HepG2 (cell line): ENCODE measurements around the gene B3GNT9. TPM values are rescaled to one million over a fixed set of nuclear protein-coding genes. Genes with fewer than 3 reads are reported as not detected.

Experiments used
- DBP ChIP-seq: sonication (generic); formaldehyde crosslinking; IDR thresholded peaks from 2 replicates; pipeline ENCODE4 v1.4.0; 2020; ENCODE audit warnings: missing genetic modification reagents; ENCODE audit errors: not compliant biosample characterization
- FOXJ3 ChIP-seq: sonication (generic); formaldehyde crosslinking; IDR thresholded peaks from 2 replicates; pipeline ENCODE4 v1.4.0; 2020; ENCODE audit warnings: missing genetic modification reagents, mild to moderate bottlenecking, borderline replicate concordance
- ISX ChIP-seq: sonication (generic); formaldehyde crosslinking; conservative IDR thresholded peaks from 2 replicates; pipeline ENCODE4 v1.5.0; 2020; ENCODE audit warnings: missing genetic modification reagents
- KLF11 ChIP-seq: IDR thresholded peaks from 2 replicates; pipeline ENCODE4 v1.6.1; 2016; ENCODE audit warnings: missing compliant biosample characterization
- SP4 ChIP-seq: sonication (generic); formaldehyde crosslinking; IDR thresholded peaks from 2 replicates; pipeline ENCODE4 v1.8.1; 2023; ENCODE audit warnings: mild to moderate bottlenecking, missing genetic modification reagents
- THYN1 ChIP-seq: sonication (generic); formaldehyde crosslinking; IDR thresholded peaks from 2 replicates; pipeline ENCODE4 v1.8.1; 2023; ENCODE audit warnings: low read depth, mild to moderate bottlenecking, moderate library complexity, missing genetic modification reagents, borderline replicate concordance
- ZBTB40 ChIP-seq, 2 experiments: fragments of 450-650 bp in 1 of 2; sonication (generic) in 1 of 2; formaldehyde crosslinking in 1 of 2; IDR thresholded peaks; 2 replicates each; pipeline versions ENCODE4 v1.6.1 to v1.8.0; 2016 to 2022; ENCODE audit warnings: antibody characterized with exemption in 1 of 2, mild to moderate bottlenecking in 1 of 2, missing genetic modification reagents in 1 of 2
- ZNF329 ChIP-seq: sonication (generic); formaldehyde crosslinking; IDR thresholded peaks from 2 replicates; pipeline ENCODE4 v1.9.0; 2021; ENCODE audit warnings: low read depth, mild to moderate bottlenecking, missing genetic modification reagents
- ZNF446 ChIP-seq: sonication (generic); formaldehyde crosslinking; IDR thresholded peaks from 2 replicates; pipeline ENCODE4 v1.5.0; 2020; ENCODE audit warnings: mild to moderate bottlenecking, missing genetic modification reagents
- polyA plus RNA-seq, 8 experiments: library from polyadenylated mRNA; depleted of rRNA in 3 of 8; stranded (reverse) in 7 of 8; unstranded in 1 of 8; fragments of >200 nt; fragmentation: Illumina TruSeq in 4 of 8; extraction: Trizol in 4 of 8; gene quantifications; 2 replicates each; pipeline versions ENCODE4 v1.2.1 to v1.2.3, GENCODE V29; 2011 to 2016; ENCODE audit warnings: low read depth in 4 of 8, missing spikeins in 1 of 8, mixed read lengths in 1 of 8; ENCODE audit not compliant: insufficient read depth in 1 of 8
- total RNA-seq, 5 experiments: library from RNA; depleted of rRNA; stranded (reverse); fragments of >200 nt; fragmentation: Illumina TruSeq; extraction: Trizol; gene quantifications; 2 replicates each; pipeline ENCODE4 v1.2.3, GENCODE V29; 2016; ENCODE audit warnings: low read depth in 1 of 5
- TF ChIP-seq, protein P1 (sequence below): sonication (generic); formaldehyde crosslinking; IDR thresholded peaks from 2 replicates; pipeline ENCODE4 v1.4.0; 2020; ENCODE audit warnings: low read depth, mild to moderate bottlenecking, missing genetic modification reagents
- TF ChIP-seq, protein P2 (sequence below): sonication (generic); formaldehyde crosslinking; conservative IDR thresholded peaks from 2 replicates; pipeline ENCODE4 v1.4.0; 2020; ENCODE audit warnings: missing genetic modification reagents

The B3GNT9 gene
- total and polyA plus RNA-seq, 2 of the 13 experiments (the other 11 are each of a cell fraction or from before 2014, with no cell fraction given), result 1.5 to 3.1 TPM

- TF ChIP-seq ZNF446 (CRISPR knock-in tag) (peak; percentile 86), DBP (no peak), KLF11 (CRISPR knock-in tag) (no peak), THYN1 (CRISPR knock-in tag) (no peak), ZNF329 (peak; percentile 60; the same call in 1 of the 2 replicates), ISX (CRISPR knock-in tag) (peak; percentile 68; the same call in 1 of the 2 replicates), SP4 (CRISPR knock-in tag) (peak; percentile 51; the same call in 1 of the 2 replicates), FOXJ3 (CRISPR knock-in tag) (0 out of 2 replicates have a peak, but pooled peaks have one; percentile 26), ZBTB40 (IDR thresholded peaks at IDR 0.05) (peak; percentile 70), ZBTB40 (CRISPR knock-in tag; IDR thresholded peaks at IDR 0.05) (peak; percentile 54; the same call in 1 of the 2 replicates)
- TF ChIP-seq, protein P1, sequence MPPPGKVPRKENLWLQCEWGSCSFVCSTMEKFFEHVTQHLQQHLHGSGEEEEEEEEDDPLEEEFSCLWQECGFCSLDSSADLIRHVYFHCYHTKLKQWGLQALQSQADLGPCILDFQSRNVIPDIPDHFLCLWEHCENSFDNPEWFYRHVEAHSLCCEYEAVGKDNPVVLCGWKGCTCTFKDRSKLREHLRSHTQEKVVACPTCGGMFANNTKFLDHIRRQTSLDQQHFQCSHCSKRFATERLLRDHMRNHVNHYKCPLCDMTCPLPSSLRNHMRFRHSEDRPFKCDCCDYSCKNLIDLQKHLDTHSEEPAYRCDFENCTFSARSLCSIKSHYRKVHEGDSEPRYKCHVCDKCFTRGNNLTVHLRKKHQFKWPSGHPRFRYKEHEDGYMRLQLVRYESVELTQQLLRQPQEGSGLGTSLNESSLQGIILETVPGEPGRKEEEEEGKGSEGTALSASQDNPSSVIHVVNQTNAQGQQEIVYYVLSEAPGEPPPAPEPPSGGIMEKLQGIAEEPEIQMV (CRISPR knock-in tag), result peak; percentile 55; the same call in 1 of the 2 replicates
- TF ChIP-seq, protein P2, sequence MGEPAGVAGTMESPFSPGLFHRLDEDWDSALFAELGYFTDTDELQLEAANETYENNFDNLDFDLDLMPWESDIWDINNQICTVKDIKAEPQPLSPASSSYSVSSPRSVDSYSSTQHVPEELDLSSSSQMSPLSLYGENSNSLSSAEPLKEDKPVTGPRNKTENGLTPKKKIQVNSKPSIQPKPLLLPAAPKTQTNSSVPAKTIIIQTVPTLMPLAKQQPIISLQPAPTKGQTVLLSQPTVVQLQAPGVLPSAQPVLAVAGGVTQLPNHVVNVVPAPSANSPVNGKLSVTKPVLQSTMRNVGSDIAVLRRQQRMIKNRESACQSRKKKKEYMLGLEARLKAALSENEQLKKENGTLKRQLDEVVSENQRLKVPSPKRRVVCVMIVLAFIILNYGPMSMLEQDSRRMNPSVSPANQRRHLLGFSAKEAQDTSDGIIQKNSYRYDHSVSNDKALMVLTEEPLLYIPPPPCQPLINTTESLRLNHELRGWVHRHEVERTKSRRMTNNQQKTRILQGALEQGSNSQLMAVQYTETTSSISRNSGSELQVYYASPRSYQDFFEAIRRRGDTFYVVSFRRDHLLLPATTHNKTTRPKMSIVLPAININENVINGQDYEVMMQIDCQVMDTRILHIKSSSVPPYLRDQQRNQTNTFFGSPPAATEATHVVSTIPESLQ (CRISPR knock-in tag), result 0 out of 2 replicates have a peak, but pooled peaks have one; percentile 24
These were observed 41.3 kb upstream of the B3GNT9 start, which contains the start of gene E2F4 (continued) for GRCh38 chr16:67191995-67192681.
